Measurements from ENCODE around the gene ADAMTS10.

ADAMTS10 gene

DNA sequence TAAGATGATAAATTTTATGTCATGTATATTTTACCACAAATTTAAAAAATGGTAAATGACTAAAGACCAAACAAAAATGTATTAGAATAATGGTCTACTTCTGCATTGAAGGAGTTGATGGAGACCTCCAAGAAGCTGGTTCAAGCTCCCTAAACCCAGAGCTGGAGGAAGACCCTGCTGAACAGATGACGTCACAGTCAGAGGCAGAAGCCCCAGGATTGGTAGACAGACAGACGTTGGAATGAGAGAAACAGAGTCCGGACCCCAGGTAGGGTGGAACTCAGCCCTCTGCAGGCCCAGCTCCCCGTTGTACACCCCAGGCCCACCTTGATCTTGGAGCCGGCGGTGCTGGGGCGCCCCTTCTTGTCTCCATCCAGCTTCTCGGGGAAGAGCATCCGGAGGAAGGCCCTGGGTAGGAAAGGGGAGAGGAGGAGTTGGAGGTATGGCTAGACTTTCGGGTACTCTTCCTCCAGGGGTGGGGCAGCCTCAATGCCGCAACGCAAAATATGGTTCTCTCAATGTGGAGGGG is 70.8 kb downstream of the ADAMTS10 start:
- DNase-seq (ENCODE audit: low read depth) = no peak
- no peak overlapping the region for H3K4me3 ChIP-seq (ENCODE audit: low read depth, low read length)
- TF ChIP-seq, protein P1, sequence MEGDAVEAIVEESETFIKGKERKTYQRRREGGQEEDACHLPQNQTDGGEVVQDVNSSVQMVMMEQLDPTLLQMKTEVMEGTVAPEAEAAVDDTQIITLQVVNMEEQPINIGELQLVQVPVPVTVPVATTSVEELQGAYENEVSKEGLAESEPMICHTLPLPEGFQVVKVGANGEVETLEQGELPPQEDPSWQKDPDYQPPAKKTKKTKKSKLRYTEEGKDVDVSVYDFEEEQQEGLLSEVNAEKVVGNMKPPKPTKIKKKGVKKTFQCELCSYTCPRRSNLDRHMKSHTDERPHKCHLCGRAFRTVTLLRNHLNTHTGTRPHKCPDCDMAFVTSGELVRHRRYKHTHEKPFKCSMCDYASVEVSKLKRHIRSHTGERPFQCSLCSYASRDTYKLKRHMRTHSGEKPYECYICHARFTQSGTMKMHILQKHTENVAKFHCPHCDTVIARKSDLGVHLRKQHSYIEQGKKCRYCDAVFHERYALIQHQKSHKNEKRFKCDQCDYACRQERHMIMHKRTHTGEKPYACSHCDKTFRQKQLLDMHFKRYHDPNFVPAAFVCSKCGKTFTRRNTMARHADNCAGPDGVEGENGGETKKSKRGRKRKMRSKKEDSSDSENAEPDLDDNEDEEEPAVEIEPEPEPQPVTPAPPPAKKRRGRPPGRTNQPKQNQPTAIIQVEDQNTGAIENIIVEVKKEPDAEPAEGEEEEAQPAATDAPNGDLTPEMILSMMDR (IDR thresholded peaks at IDR 0.05; ENCODE audit: control insufficient read depth, extremely low read depth, insufficient read depth) = no peak

DNA sequence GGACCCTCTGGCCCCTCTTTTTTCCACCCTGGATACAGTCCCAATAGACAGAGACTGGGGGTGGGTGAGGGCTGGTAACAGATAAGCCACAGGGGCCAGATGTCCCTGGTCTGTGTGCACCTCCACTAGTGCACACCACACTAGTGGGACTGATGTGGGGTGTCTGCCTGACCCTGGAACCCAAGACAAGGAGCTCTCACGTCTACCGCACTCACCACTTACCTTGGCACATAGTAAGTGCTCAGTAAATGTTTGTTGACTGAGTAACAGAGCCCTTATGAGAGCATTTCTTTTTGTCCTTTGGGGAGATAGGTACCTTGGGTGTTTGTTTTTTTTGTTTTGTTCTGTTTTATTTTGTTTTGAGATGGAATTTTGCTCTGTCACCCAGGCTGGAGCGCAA is 73.4 kb downstream of the ADAMTS10 start:
- no peak for DNase-seq (ENCODE audit: low read depth)
- no peak overlapping the region for H3K4me3 ChIP-seq (ENCODE audit: low read depth, low read length)
- TF ChIP-seq, protein P1 (IDR thresholded peaks at IDR 0.05; ENCODE audit: control insufficient read depth, extremely low read depth, insufficient read depth) = no peak

DNA sequence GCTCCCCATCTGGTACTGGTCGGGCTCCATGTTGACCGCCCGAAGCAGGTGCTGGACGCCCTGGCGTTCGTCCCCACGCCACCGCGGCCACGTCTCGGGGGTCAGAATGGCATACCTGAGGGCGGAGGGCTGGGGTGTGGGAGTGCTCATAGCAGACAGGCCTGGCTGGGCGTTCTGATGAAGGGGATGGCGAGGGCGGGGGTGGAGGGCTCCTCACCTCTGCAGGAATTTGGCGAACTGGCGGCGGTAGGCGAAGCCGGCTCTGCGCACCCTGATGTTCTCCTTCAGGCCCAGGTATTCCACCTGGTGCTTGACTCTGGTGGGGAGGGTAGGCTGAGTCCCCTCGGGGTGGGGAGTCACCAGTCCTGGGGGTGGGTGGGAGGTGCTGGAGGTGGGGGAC is 74.2 kb downstream of the ADAMTS10 start:
- DNase-seq (ENCODE audit: low read depth) = no peak
- TF ChIP-seq, protein P1 (IDR thresholded peaks at IDR 0.05; ENCODE audit: control insufficient read depth, extremely low read depth, insufficient read depth) = no peak

DNA sequence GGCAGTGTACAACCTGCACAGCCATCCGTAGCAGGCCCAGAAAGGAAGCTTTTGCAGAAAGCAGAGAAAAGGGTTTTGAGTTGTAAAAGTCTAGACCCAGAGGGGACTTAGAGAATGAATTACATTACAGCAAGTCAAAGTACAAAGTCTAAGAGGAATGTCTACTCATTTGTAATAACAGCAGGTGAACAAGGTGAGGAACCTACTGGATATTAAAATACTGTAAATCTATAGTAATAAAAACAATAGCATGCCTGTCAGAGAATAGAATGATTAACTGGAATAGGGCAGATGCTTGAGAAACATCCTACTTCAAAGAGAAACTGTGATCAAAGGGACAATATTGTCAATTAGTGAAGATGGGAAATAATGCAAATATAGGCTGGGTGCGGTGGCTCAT is 78.3 kb downstream of the ADAMTS10 start:
- no peak for DNase-seq (ENCODE audit: low read depth)
- TF ChIP-seq, protein P1 (IDR thresholded peaks at IDR 0.05; ENCODE audit: control insufficient read depth, extremely low read depth, insufficient read depth) = no peak
- no peak overlapping the region for H3K4me3 ChIP-seq (ENCODE audit: low read depth, low read length)

More for the DNA sequence above, 74.2 kb downstream of the ADAMTS10 start:
- H3K4me3 ChIP-seq (ENCODE audit: low read depth, low read length) = no peak overlapping the region

DNA sequence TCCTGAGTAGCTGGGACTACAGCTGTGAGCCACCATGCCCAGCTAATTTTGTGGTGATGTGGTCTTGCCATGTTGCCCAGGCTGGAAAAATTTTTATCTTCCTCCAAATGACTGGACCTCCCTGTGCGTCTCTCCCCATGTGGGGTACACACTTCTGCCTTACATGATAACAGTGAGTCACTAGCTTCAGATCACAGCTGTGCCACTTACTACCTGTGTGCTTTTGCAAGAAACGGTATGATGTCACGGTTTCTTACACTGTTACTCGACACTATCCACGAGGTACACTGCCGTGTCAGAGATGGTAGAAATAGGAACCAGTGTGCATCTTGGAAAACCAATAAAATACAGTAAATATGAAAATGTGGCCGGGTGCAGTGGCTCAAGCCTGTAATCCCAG is 79.0 kb downstream of the ADAMTS10 start:
- TF ChIP-seq, protein P1 (IDR thresholded peaks at IDR 0.05; ENCODE audit: control insufficient read depth, extremely low read depth, insufficient read depth) = no peak
- no peak for DNase-seq (ENCODE audit: low read depth)
- no peak overlapping the region for H3K4me3 ChIP-seq (ENCODE audit: low read depth, low read length)

Measured in LNCaP clone FGC (cell line).